K562 (cell line): ENCODE measurements around the gene PSAP. TPM values are rescaled to one million over a fixed set of nuclear protein-coding genes. Genes with fewer than 3 reads are reported as not detected.

Source experiments
- ATAC-seq: fragments of 200-7000 bp; cut with Tn5 transposase; 3 replicates; pipeline ENCODE4 v1.9.1; 2020; ENCODE audit warnings: moderate library complexity
- BruUV-seq: library from RNA; stranded (reverse); fragments of 400-500 nt; replicated peaks from 2 replicates; lab custom pipeline; 2021; lab: Mats Ljungman, UMichigan
- CTCF ChIA-PET: fragments of 300-600 bp; formaldehyde crosslinking; extraction: SDS; loops from one replicate; lab custom pipeline; 2021; ENCODE audit warnings: low intra/inter-chr PET ratio; lab: Yijun Ruan, JAX
- POLR2A ChIA-PET: fragments of 300-600, 350-650 bp; sonication (Branson Sonifier 250); formaldehyde crosslinking; extraction: SDS; loops from one replicate; lab custom pipeline; 2021; ENCODE audit warnings: antibody characterized with exemption, inconsistent platforms; lab: Yijun Ruan, JAX
- DNase-seq, 4 experiments: peaks; one replicate each; pipeline versions ENCODE4 v3.0.0 to v3.0.0-alpha.2; 2011 to 2018; ENCODE audit warnings: low spot score in 3 of 4, mixed read lengths in 3 of 4; ENCODE audit errors: extremely low read depth in 1 of 4
- FAIRE-seq: peaks from 2 replicates; lab custom pipeline; 2011; peaks lifted over from hg19 to GRCh38; lab: Jason Lieb, UNC
- H2AFZ ChIP-seq: 2 replicates; pipeline ENCODE4 v1.6.0; 2011; ENCODE audit warnings: low read depth, low read length, control low read depth, inconsistent platforms
- H3K27ac ChIP-seq: fragments of 200-600 bp; 3 replicates; pipeline ENCODE4 v1.8.0; 2011; ENCODE audit warnings: low read depth, mild to moderate bottlenecking, control low read depth, inconsistent platforms, low read length, moderate library complexity, mixed read lengths; ENCODE audit errors: extremely low read depth
- H3K27me3 ChIP-seq, 2 experiments: fragments of 300-600 bp in 1 of 2; 2 replicates in 1 of 2; 3 replicates in 1 of 2; pipeline versions ENCODE4 v1.6.0 to v1.8.0; 2011; ENCODE audit warnings: inconsistent platforms in 2 of 2, low read length in 2 of 2, mild to moderate bottlenecking in 1 of 2, mixed read lengths in 1 of 2, moderate library complexity in 1 of 2; ENCODE audit not compliant: control insufficient read depth in 2 of 2, insufficient read depth in 2 of 2
- H3K36me3 ChIP-seq: fragments of 300-600 bp; 3 replicates; pipeline ENCODE4 v1.8.0; 2011; ENCODE audit warnings: mild to moderate bottlenecking, low read length, inconsistent platforms; ENCODE audit not compliant: control insufficient read depth, insufficient read depth
- H3K4me1 ChIP-seq, 2 experiments: fragments of 200-600 bp in 1 of 2; replicated peaks in 1 of 2; 2 replicates in 1 of 2; 3 replicates in 1 of 2; pipeline versions ENCODE4 v1.5.1 to v1.8.0; 2011; ENCODE audit warnings: inconsistent platforms in 2 of 2, low read length in 2 of 2, mild to moderate bottlenecking in 1 of 2, mixed read lengths in 1 of 2, moderate library complexity in 1 of 2; ENCODE audit not compliant: control insufficient read depth in 2 of 2, insufficient read depth in 2 of 2
- H3K4me2 ChIP-seq: 2 replicates; pipeline ENCODE4 v1.6.1; 2011; ENCODE audit warnings: low read length, control low read depth, inconsistent platforms, mixed read lengths; ENCODE audit not compliant: insufficient read depth
- H3K4me3 ChIP-seq: fragments of 200-600 bp; sonication (generic), shearing (Covaris generic); 2 replicates; pipeline ENCODE4 v1.5.1; 2016; ENCODE audit warnings: control low read depth, inconsistent platforms
- H3K79me2 ChIP-seq: fragments of 200-600 bp; 3 replicates; pipeline ENCODE4 v1.8.0; 2011; ENCODE audit warnings: low read length, inconsistent platforms; ENCODE audit not compliant: control insufficient read depth, insufficient read depth
- H3K9ac ChIP-seq, 2 experiments: 2 replicates each; pipeline versions ENCODE4 v1.6.0 to v1.6.1; 2011; ENCODE audit warnings: low read depth in 2 of 2, low read length in 2 of 2, control low read depth in 1 of 2, inconsistent platforms in 1 of 2, mild to moderate bottlenecking in 1 of 2, mixed read lengths in 1 of 2; ENCODE audit not compliant: insufficient read depth in 1 of 2
- H3K9me1 ChIP-seq: one replicate; pipeline ENCODE4 v1.6.0; 2011; ENCODE audit warnings: inconsistent platforms, mild to moderate bottlenecking, low read length, moderate library complexity; ENCODE audit not compliant: control insufficient read depth, insufficient read depth
- H3K9me3 ChIP-seq: replicated peaks from 2 replicates; pipeline ENCODE4 v1.5.1; 2011; ENCODE audit warnings: low read depth, low read length, inconsistent platforms; ENCODE audit not compliant: control insufficient read depth, insufficient read depth
- H4K20me1 ChIP-seq: replicated peaks from 2 replicates; pipeline ENCODE4 v1.6.1; 2011; ENCODE audit warnings: low read length, inconsistent platforms, mixed read lengths; ENCODE audit not compliant: control insufficient read depth, insufficient read depth
- DMBX1 ChIP-seq: fragments of 250-450 bp; sonication (Bioruptor Pico); IDR thresholded peaks from 2 replicates; pipeline ENCODE4 v1.8.0; 2022; ENCODE audit warnings: inconsistent platforms, mild to moderate bottlenecking, moderate library complexity, borderline replicate concordance
- MAFG ChIP-seq: fragments of 450-650 bp; conservative IDR thresholded peaks from 2 replicates; pipeline ENCODE4 v1.6.1; 2016; ENCODE audit warnings: missing genetic modification characterization, missing compliant biosample characterization
- MGA ChIP-seq: fragments of 450-650 bp; IDR thresholded peaks from 2 replicates; pipeline ENCODE4 v1.6.1; 2016; ENCODE audit warnings: mild to moderate bottlenecking, moderate library complexity
- RBFOX2 ChIP-seq: fragments of 200-400 bp; formaldehyde crosslinking; IDR thresholded peaks from 2 replicates; pipeline ENCODE4 v1.6.1; 2017; ENCODE audit warnings: low read depth, mild to moderate bottlenecking, low read length, moderate library complexity
- ZBTB26 ChIP-seq: fragments of 450-650 bp; formaldehyde crosslinking; IDR thresholded peaks from 2 replicates; pipeline ENCODE4 v1.4.0; 2022; ENCODE audit warnings: missing genetic modification characterization
- ZNF124 ChIP-seq: sonication (generic); formaldehyde crosslinking; IDR thresholded peaks from 2 replicates; pipeline ENCODE4 v1.8.1; 2022; ENCODE audit warnings: missing genetic modification reagents
- ZNF165 ChIP-seq: fragments of 250-450 bp; sonication (Bioruptor Pico); IDR thresholded peaks from 2 replicates; pipeline ENCODE4 v1.4.0; 2020; ENCODE audit warnings: borderline replicate concordance
- ZNF24 ChIP-seq: fragments of 450-650 bp; IDR thresholded peaks from 2 replicates; pipeline ENCODE4 v1.6.1; 2016
- WGBS: fragments of 100-300 bp; shearing (Covaris generic); methylation state at CpG from one replicate; pipeline ENCODE4 v1.1.6; 2016; ENCODE audit warnings: low coverage, mixed read lengths; ENCODE audit not compliant: insufficient coverage; ENCODE audit errors: missing lambda C conversion rate; 5-methylcytosine and 5-hydroxymethylcytosine counted together
- in situ Hi-C: fragments of 300-500 bp; cut with MboI; formaldehyde crosslinking; loops from 4 replicates; pipeline ENCODE4 v1.15.0; 2018; ENCODE audit warnings: inconsistent platforms, mixed read lengths
- intact Hi-C: fragments of 100-400 bp; cut with micrococcal nuclease; formaldehyde crosslinking; loops from 2 replicates; pipeline ENCODE4 v1.14.2; 2022
- polyA plus RNA-seq, 8 experiments: library from polyadenylated mRNA; depleted of rRNA in 4 of 8; stranded (reverse) in 5 of 8; unstranded in 3 of 8; fragments of >200 nt; fragmentation: Nextera tagmentation in 2 of 8; fragmentation: Illumina TruSeq in 1 of 8; extraction: Ambion mirVana in 2 of 8; extraction: Trizol in 1 of 8; gene quantifications; 2 replicates each; pipeline versions ENCODE4 v1.2.1 to v1.2.3, GENCODE V29; 2011 to 2014; ENCODE audit warnings: inconsistent platforms in 1 of 8, missing spikeins in 1 of 8
- total RNA-seq, 7 experiments: library from RNA; depleted of rRNA in 6 of 7; stranded (reverse); fragments of >200 nt in 6 of 7; fragmentation: Illumina TruSeq in 2 of 7; extraction: Trizol in 2 of 7; gene quantifications; 2 replicates each; pipeline versions ENCODE4 v1.2.1 to v1.2.3, GENCODE V29; 2011 to 2021; ENCODE audit warnings: low replicate concordance in 1 of 7
- TF ChIP-seq, protein P1 (sequence below): sonication (generic); formaldehyde crosslinking; IDR thresholded peaks from 2 replicates; pipeline ENCODE4 v1.8.0; 2022; ENCODE audit warnings: mild to moderate bottlenecking, missing genetic modification reagents

Gene PSAP
- total and polyA plus RNA-seq, 9 of the 15 experiments (the other 6 are each of a cell fraction or from before 2014, with no cell fraction given) = 245 to 700 (median 429) TPM

GRCh38 chr10:71814922-71815411 is 36.1 kb downstream of the PSAP start:
- no peaks in the 10 kb centered on the region for H3K9me1 ChIP-seq
- intact Hi-C loops = loop anchor here (2.0 to 5.0 kb wide), 5 partner anchors 18 to 503 kb away; partner anchors contain the start of gene CDH23
- H3K79me2 ChIP-seq = no peaks in the 10 kb centered on the region
- H3K4me2 ChIP-seq = no peak overlapping the region
- WGBS = 83% methylated on average over 26 of the region's 26 CpGs
- H4K20me1 ChIP-seq = peaks cover 6% of the 10 kb centered on the region; the same call in 1 of the 2 replicates
- no peaks in the 10 kb centered on the region for H3K9me3 ChIP-seq
- no peak overlapping the region for H2AFZ ChIP-seq
- H3K4me1 ChIP-seq = peaks cover 0 to 40% of the 10 kb centered on the region in 2 experiments; a peak in 3 of 5 replicates
- ATAC-seq (peak; percentile 65), DNase-seq (no peak), FAIRE-seq (no peak)
- in situ Hi-C loops = loop anchor here (5.0 to 10.0 kb wide), 3 partner anchors 103 to 503 kb away; no protein-coding TSS in a partner anchor
- H3K4me3 ChIP-seq = no peak overlapping the region
- no peaks in the 10 kb centered on the region for H3K27me3 ChIP-seq
- ChIA-PET CTCF (interaction anchor here (0.9 kb wide), 1 partner anchor 82 kb away, joined by 3 read pairs; no protein-coding TSS in a partner anchor), POLR2A (interaction anchor here (0.5 to 5.0 kb wide), 14 partner anchors 9 to 571 kb away, joined by 3 to 31 read pairs (median 4); no protein-coding TSS in a partner anchor)
- H3K27ac ChIP-seq = no peak overlapping the region
- BruUV-seq = no TSS peak
- peak overlapping the region in 1 of 2 experiments; percentile 53; a peak in 1 of 4 replicates for H3K9ac ChIP-seq
- peaks cover 57% of the 10 kb centered on the region for H3K36me3 ChIP-seq
- TF ChIP-seq RBFOX2 = peak; percentile 25; the same call in 1 of the 2 replicates
- no peak for TF ChIP-seq MAFG
- TF ChIP-seq, protein P1, sequence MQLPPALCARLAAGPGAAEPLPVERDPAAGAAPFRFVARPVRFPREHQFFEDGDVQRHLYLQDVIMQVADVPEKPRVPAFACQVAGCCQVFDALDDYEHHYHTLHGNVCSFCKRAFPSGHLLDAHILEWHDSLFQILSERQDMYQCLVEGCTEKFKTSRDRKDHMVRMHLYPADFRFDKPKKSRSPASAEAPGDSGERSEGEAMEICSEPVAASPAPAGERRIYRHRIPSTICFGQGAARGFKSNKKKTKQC (CRISPR knock-in tag) = no peak
- TF ChIP-seq MGA = no peak
- TF ChIP-seq ZNF165 (CRISPR knock-in tag) = no peak
- TF ChIP-seq ZBTB26 (CRISPR knock-in tag) = 0 out of 2 replicates have a peak, but pooled peaks have one; percentile 51
- no peak for TF ChIP-seq ZNF124 (CRISPR knock-in tag)
- TF ChIP-seq ZNF24 = no peak
- TF ChIP-seq DMBX1 (CRISPR knock-in tag) = no peak
